Smooth muscle cell (in vitro differentiated cells): ENCODE results near the gene ZDHHC3. TPM values are rescaled to one million over a fixed set of nuclear protein-coding genes. Genes with fewer than 3 reads are reported as not detected.

Source experiments
- DNase-seq: peaks from one replicate; lab custom pipeline; 2025; ENCODE audit not compliant: unreplicated experiment; lab: John Stamatoyannopoulos, UW
- H2AFZ ChIP-seq: fragments of 200-600 bp; sonication (generic); 2 replicates; pipeline ENCODE4 v1.6.0; 2016; ENCODE audit warnings: antibody characterized with exemption, low read depth, mild to moderate bottlenecking
- H3F3A ChIP-seq: fragments of 200-600 bp; sonication (generic); 2 replicates; pipeline ENCODE4 v1.6.0; 2017; ENCODE audit warnings: antibody characterized with exemption, low read depth
- H3K27ac ChIP-seq: fragments of 200-600 bp; sonication (generic); 2 replicates; pipeline ENCODE4 v1.5.1; 2016; ENCODE audit warnings: low read depth, mild to moderate bottlenecking
- H3K27me3 ChIP-seq: fragments of 200-600 bp; sonication (generic); 2 replicates; pipeline ENCODE4 v1.6.1; 2016; ENCODE audit warnings: low read depth, mild to moderate bottlenecking
- H3K36me3 ChIP-seq: fragments of 200-600 bp; sonication (generic); 2 replicates; pipeline ENCODE4 v1.5.1; 2016; ENCODE audit warnings: low read depth
- H3K4me1 ChIP-seq: fragments of 200-600 bp; sonication (generic); 2 replicates; pipeline ENCODE4 v1.5.1; 2016; ENCODE audit warnings: low read depth
- H3K4me2 ChIP-seq: fragments of 200-600 bp; sonication (generic); 2 replicates; pipeline ENCODE4 v1.6.0; 2016; ENCODE audit warnings: mild to moderate bottlenecking
- H3K4me3 ChIP-seq: fragments of 200-600 bp; sonication (generic); 2 replicates; pipeline ENCODE4 v1.5.1; 2016; ENCODE audit warnings: mild to moderate bottlenecking
- H3K79me2 ChIP-seq: fragments of 200-600 bp; sonication (generic); 2 replicates; pipeline ENCODE4 v1.6.0; 2016; ENCODE audit warnings: low read depth, mild to moderate bottlenecking
- H3K9ac ChIP-seq: fragments of 200-600 bp; sonication (generic); 2 replicates; pipeline ENCODE4 v1.6.0; 2016; ENCODE audit warnings: low read depth
- H3K9me3 ChIP-seq: fragments of 200-600 bp; sonication (generic); replicated peaks from 2 replicates; pipeline ENCODE4 v1.5.1; 2016; ENCODE audit warnings: low read depth
- H4K20me1 ChIP-seq: fragments of 200-600 bp; sonication (generic); 2 replicates; pipeline ENCODE4 v1.6.0; 2016; ENCODE audit warnings: low read depth
- CTCF ChIP-seq: fragments of 200-600 bp; sonication (generic); IDR thresholded peaks from 2 replicates; pipeline ENCODE4 v1.5.1; 2017; ENCODE audit warnings: borderline replicate concordance, mild to moderate bottlenecking, antibody characterized with exemption; ENCODE audit not compliant: insufficient read depth, poor library complexity, severe bottlenecking
- WGBS: methylation state at CpG from one replicate; pipeline ENCODE4 v1.1.7; 2016; ENCODE audit warnings: low lambda C conversion rate; 5-methylcytosine and 5-hydroxymethylcytosine counted together
- polyA plus RNA-seq: library from polyadenylated mRNA; unstranded; fragments of >200 nt; fragmentation: Nextera tagmentation; extraction: Ambion mirVana; gene quantifications from 2 replicates; pipeline ENCODE4 v1.2.1, GENCODE V29; 2016
- total RNA-seq: library from RNA; depleted of rRNA; stranded (reverse); fragments of >200 nt; gene quantifications from 2 replicates; pipeline ENCODE4 v1.2.3, GENCODE V29; 2014

The ZDHHC3 gene
- total and polyA plus RNA-seq, 2 experiments from 2014 or later, result 40.5 to 63.7 TPM

DNA sequence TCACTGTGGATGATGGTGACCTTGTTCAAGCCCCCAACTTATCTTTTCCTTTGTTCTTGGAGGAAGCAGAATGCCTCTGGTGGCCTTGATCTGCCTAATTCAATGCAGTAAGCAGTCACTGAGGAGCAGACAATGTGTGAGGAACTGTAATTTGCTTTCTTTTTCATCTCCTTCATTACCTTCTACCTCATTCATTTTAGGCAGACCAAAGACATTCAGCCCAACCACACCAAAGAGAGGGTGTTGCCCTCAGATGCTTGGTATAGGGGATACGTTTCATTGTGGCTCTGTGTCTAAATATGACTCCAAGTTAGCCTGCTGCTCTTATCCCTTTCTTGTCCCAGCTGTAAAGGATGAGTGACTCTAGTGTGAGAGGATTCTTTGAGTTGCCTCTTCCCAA lies 15.4 kb upstream of the ZDHHC3 start:
- Histone ChIP-seq H2AFZ (no peak overlapping the region), H3K79me2 (peaks cover 22% of the 10 kb centered on the region)
- TF ChIP-seq CTCF, result no peak

DNA sequence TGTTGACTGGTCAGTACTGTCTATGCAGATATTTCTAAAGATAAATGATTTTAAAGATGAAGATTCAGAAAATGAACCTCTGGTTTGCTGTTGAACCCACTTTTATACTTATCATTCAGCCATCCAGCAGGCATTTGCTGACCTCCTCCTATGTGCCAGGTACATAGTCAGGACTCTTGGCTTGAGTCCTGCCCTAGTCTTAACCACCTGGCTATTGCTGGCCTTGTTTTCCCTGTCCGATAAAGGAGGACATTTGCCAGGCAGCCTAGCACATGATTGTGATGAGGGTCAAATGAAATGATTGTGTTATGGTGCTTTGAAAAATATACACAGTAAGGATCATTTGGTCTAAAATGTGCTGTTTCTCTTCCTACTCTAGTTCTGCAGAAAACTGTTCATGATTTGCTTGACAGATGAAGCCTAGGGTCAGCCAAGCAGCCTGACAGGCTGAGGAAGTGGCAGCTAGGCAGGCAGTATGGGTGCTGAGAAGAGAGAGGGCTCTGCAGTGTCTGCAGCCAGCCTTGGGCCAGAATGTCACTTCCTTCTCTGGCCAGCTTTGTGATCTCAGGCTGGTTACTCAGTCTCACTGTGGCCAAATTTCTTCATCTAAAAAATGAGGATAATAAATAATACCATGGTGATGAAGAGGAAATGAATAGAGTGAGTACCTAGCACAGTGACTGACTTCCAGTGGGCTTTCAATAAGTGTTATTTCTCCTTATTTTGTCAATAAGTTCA lies 13.8 kb upstream of the ZDHHC3 start:
- WGBS, result 97% methylated on average over 1 of the region's 1 CpG
- Histone ChIP-seq H3K9ac (no peak overlapping the region), H3K4me2 (no peak overlapping the region), H3K4me1 (peaks cover 4% of the 10 kb centered on the region), H3K9me3 (no peaks in the 10 kb centered on the region), H3K27ac (no peak overlapping the region), H3F3A (no peaks in the 10 kb centered on the region), H4K20me1 (peaks cover 85% of the 10 kb centered on the region), H3K36me3 (no peaks in the 10 kb centered on the region), H3K4me3 (no peak overlapping the region), H3K27me3 (no peaks in the 10 kb centered on the region), H2AFZ (no peak overlapping the region), H3K79me2 (peaks cover 27% of the 10 kb centered on the region)
- TF ChIP-seq CTCF, result no peak
- DNase-seq, result no peak

More for the DNA sequence above, 15.4 kb upstream of the ZDHHC3 start:
- H3K4me1 ChIP-seq, result peaks cover 4% of the 10 kb centered on the region
- H3K9me3 ChIP-seq, result no peaks in the 10 kb centered on the region
- H3K27me3 ChIP-seq, result no peaks in the 10 kb centered on the region
- H3K36me3 ChIP-seq, result no peaks in the 10 kb centered on the region
- no peak overlapping the region for H3K4me3 ChIP-seq
- H4K20me1 ChIP-seq, result peaks cover 93% of the 10 kb centered on the region
- no peak overlapping the region for H3K9ac ChIP-seq
- H3F3A ChIP-seq, result no peaks in the 10 kb centered on the region
- WGBS, result 90% methylated on average over 1 of the region's 1 CpG
- H3K4me2 ChIP-seq, result no peak overlapping the region
- no peak overlapping the region for H3K27ac ChIP-seq
- DNase-seq, result no peak

DNA sequence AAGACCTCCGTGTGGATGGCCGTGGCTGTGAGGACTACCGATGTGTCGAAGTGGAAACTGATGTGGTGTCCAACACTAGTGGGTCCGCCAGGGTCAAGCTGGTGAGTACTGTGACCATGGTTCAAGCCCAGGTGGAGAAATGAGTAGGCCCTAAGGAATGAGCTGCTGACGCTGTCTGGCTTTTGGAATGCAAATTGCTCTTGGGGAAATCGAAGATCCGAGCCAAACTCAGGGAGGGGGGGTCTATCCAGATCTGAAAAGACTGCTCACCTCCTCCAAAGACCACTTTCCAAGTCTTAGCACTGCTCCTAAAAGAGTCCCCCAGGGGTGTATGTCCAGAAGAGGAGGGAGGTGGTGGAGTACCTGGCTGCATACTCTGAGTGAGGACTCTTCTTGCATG lies 13.2 kb upstream of the ZDHHC3 start:
- Histone ChIP-seq H3F3A (no peaks in the 10 kb centered on the region), H3K79me2 (peaks cover 33% of the 10 kb centered on the region), H3K9me3 (no peaks in the 10 kb centered on the region), H3K27me3 (no peaks in the 10 kb centered on the region), H3K4me2 (no peak overlapping the region), H3K36me3 (no peaks in the 10 kb centered on the region), H2AFZ (no peak overlapping the region), H3K9ac (no peak overlapping the region), H3K27ac (no peak overlapping the region), H3K4me1 (peaks cover 4% of the 10 kb centered on the region), H3K4me3 (no peak overlapping the region), H4K20me1 (peaks cover 85% of the 10 kb centered on the region)
- 85% methylated on average over 8 of the region's 8 CpGs for WGBS
- no peak for DNase-seq
- TF ChIP-seq CTCF, result no peak

GRCh38 chr3:44988073-44988472 lies 12.1 kb upstream of the ZDHHC3 start:
- 100% methylated on average over 2 of the region's 2 CpGs for WGBS
- H4K20me1 ChIP-seq, result peaks cover 85% of the 10 kb centered on the region
- no peak overlapping the region for H3K9ac ChIP-seq
- TF ChIP-seq CTCF, result peak; percentile 20
- H3K4me3 ChIP-seq, result no peak overlapping the region
- no peaks in the 10 kb centered on the region for H3K27me3 ChIP-seq
- no peaks in the 10 kb centered on the region for H3K4me1 ChIP-seq
- no peak overlapping the region for H3K4me2 ChIP-seq
- H2AFZ ChIP-seq, result no peak overlapping the region
- peaks cover 41% of the 10 kb centered on the region for H3K79me2 ChIP-seq
- no peaks in the 10 kb centered on the region for H3K9me3 ChIP-seq
- H3K36me3 ChIP-seq, result no peaks in the 10 kb centered on the region
- H3F3A ChIP-seq, result no peaks in the 10 kb centered on the region
- DNase-seq, result no peak
- H3K27ac ChIP-seq, result no peak overlapping the region
